WTC11 (cell line): ENCODE data around the gene PRSS16. TPM values are rescaled to one million over a fixed set of nuclear protein-coding genes. Genes with fewer than 3 reads are reported as not detected.

ENCODE experiments used
- ATAC-seq: fragments of 200-7000 bp; cut with Tn5 transposase; 2 replicates; pipeline ENCODE4 v1.10.0; 2021; ENCODE audit warnings: mild to moderate bottlenecking, moderate library complexity
- CTCF ChIA-PET: fragments of 300-600 bp; sonication (Branson Sonifier 250); formaldehyde crosslinking; loops from one replicate; lab custom pipeline; 2021; ENCODE audit warnings: antibody characterized with exemption; lab: Charles Lee
- POLR2A ChIA-PET: fragments of 350-600 bp; sonication (Branson Sonifier 250); formaldehyde crosslinking; loops from one replicate; lab custom pipeline; 2021; ENCODE audit warnings: antibody characterized with exemption; lab: Charles Lee
- DNase-seq: peaks from one replicate; pipeline ENCODE4 v3.0.0; 2021; ENCODE audit warnings: low spot score
- H3K27ac Mint-ChIP-seq: 2 replicates; pipeline ENCODE4 v1.8.0; 2021; ENCODE audit warnings: mixed read lengths
- H3K27me3 Mint-ChIP-seq: 2 replicates; pipeline ENCODE4 v1.8.0; 2021; ENCODE audit warnings: low read depth, mild to moderate bottlenecking, moderate library complexity, mixed read lengths
- H3K36me3 Mint-ChIP-seq: 2 replicates; pipeline ENCODE4 v1.8.0; 2021; ENCODE audit warnings: mixed read lengths
- H3K4me1 Mint-ChIP-seq: 2 replicates; pipeline ENCODE4 v1.8.0; 2022; ENCODE audit warnings: mixed read lengths
- H3K4me3 Mint-ChIP-seq: 2 replicates; pipeline ENCODE4 v1.8.0; 2021; ENCODE audit warnings: mild to moderate bottlenecking, moderate library complexity, mixed read lengths
- H3K9me3 Mint-ChIP-seq: 2 replicates; pipeline ENCODE4 v1.8.0; 2021; ENCODE audit warnings: mixed read lengths
- CBFB ChIP-seq: sonication (generic); formaldehyde crosslinking; IDR thresholded peaks from 2 replicates; pipeline ENCODE4 v1.8.1; 2022; ENCODE audit warnings: mild to moderate bottlenecking, low read depth, missing genetic modification reagents
- CTCF ChIP-seq: fragments of 200-600 bp; IDR thresholded peaks from 2 replicates; pipeline ENCODE4 v1.8.0; 2022; ENCODE audit warnings: antibody characterized with exemption
- FOXP1 ChIP-seq: sonication (generic); formaldehyde crosslinking; IDR thresholded peaks from 2 replicates; pipeline ENCODE4 v1.8.0; 2022; ENCODE audit warnings: missing genetic modification reagents, mild to moderate bottlenecking, moderate library complexity, borderline replicate concordance
- HMGA2 ChIP-seq: fragments of 250-450 bp; sonication (Bioruptor Pico); IDR thresholded peaks from 2 replicates; pipeline ENCODE4 v1.4.0; 2021; ENCODE audit warnings: mild to moderate bottlenecking, moderate library complexity
- IRF2 ChIP-seq: sonication (generic); formaldehyde crosslinking; IDR thresholded peaks from 2 replicates; pipeline ENCODE4 v1.8.0; 2022; ENCODE audit warnings: low read depth, missing genetic modification reagents, borderline replicate concordance
- KAT7 ChIP-seq: sonication (generic); formaldehyde crosslinking; IDR thresholded peaks from 2 replicates; pipeline ENCODE4 v1.8.1; 2023; ENCODE audit warnings: missing genetic modification reagents, mild to moderate bottlenecking, borderline replicate concordance
- NFE2L1 ChIP-seq: sonication (generic); formaldehyde crosslinking; IDR thresholded peaks from 2 replicates; pipeline ENCODE4 v1.8.1; 2023; ENCODE audit warnings: missing genetic modification reagents
- RORB ChIP-seq: fragments of 250-450 bp; sonication (Bioruptor Pico); IDR thresholded peaks from 2 replicates; pipeline ENCODE4 v1.9.0; 2021; ENCODE audit warnings: mild to moderate bottlenecking
- SP1 ChIP-seq: sonication (generic); formaldehyde crosslinking; conservative IDR thresholded peaks from 2 replicates; pipeline ENCODE4 v1.8.1; 2022; ENCODE audit warnings: missing genetic modification reagents
- TCF7 ChIP-seq: sonication (generic); formaldehyde crosslinking; IDR thresholded peaks from 2 replicates; pipeline ENCODE4 v1.8.0; 2022; ENCODE audit warnings: mild to moderate bottlenecking, low read depth, missing genetic modification reagents, moderate library complexity
- TP53 ChIP-seq: sonication (generic); formaldehyde crosslinking; IDR thresholded peaks from 2 replicates; pipeline ENCODE4 v1.8.1; 2023; ENCODE audit warnings: mild to moderate bottlenecking, missing genetic modification reagents
- USF1 ChIP-seq: sonication (generic); formaldehyde crosslinking; IDR thresholded peaks from 2 replicates; pipeline ENCODE4 v1.8.0; 2022; ENCODE audit warnings: mild to moderate bottlenecking, missing genetic modification reagents
- ZNF232 ChIP-seq: sonication (generic); formaldehyde crosslinking; IDR thresholded peaks from 2 replicates; pipeline ENCODE4 v1.8.0; 2022; ENCODE audit warnings: mild to moderate bottlenecking, missing genetic modification reagents
- ZNF396 ChIP-seq: fragments of 250-450 bp; sonication (Bioruptor Pico); IDR thresholded peaks from 2 replicates; pipeline ENCODE4 v1.8.0; 2021; ENCODE audit warnings: mild to moderate bottlenecking, moderate library complexity, borderline replicate concordance
- ZNF416 ChIP-seq: fragments of 250-450 bp; sonication (Bioruptor Pico); IDR thresholded peaks from 2 replicates; pipeline ENCODE4 v1.9.0; 2021; ENCODE audit warnings: mild to moderate bottlenecking, inconsistent platforms
- ZNF423 ChIP-seq: fragments of 250-450 bp; sonication (Bioruptor Pico); IDR thresholded peaks from 2 replicates; pipeline ENCODE4 v2.1.2; 2022; ENCODE audit warnings: mild to moderate bottlenecking, moderate library complexity
- total RNA-seq: library from RNA; stranded (reverse); gene quantifications from 3 replicates; pipeline ENCODE4 v1.2.3, GENCODE V29; 2021
- TF ChIP-seq, protein P1 (sequence below): sonication (generic); formaldehyde crosslinking; IDR thresholded peaks from 2 replicates; pipeline ENCODE4 v1.8.1; 2023; ENCODE audit warnings: mild to moderate bottlenecking, missing genetic modification reagents, moderate library complexity
- TF ChIP-seq, protein P2 (sequence below): sonication (generic); formaldehyde crosslinking; IDR thresholded peaks from 2 replicates; pipeline ENCODE4 v1.8.0; 2023; ENCODE audit warnings: missing genetic modification reagents, mild to moderate bottlenecking, borderline replicate concordance
- TF ChIP-seq, protein P3 (sequence below): sonication (generic); formaldehyde crosslinking; IDR thresholded peaks from 2 replicates; pipeline ENCODE4 v1.8.1; 2022; ENCODE audit warnings: mild to moderate bottlenecking, moderate library complexity, missing genetic modification reagents

PRSS16 gene
- total RNA-seq, 1 experiment from 2014 or later = 18.5 TPM

DNA sequence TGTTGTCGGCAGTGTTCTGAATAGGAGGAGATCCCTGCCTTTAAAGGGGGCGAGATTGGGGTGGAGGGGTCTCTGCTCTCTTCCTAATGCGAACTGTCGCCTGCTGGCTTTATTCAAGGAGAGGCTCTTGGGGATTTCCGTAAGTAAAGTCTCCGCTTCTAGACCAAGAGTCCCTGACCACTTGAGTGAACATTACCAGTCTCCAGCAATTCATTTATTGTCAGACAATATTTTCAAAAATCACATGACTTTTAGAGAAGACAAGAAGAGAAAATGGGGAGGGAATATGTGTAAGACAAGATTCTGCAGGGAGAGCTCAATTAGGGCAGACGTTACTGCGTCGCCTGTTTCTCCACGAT is 43.3 kb downstream of the PRSS16 start:
- 0 out of 2 replicates have a peak overlapping the region, but pooled peaks have one; percentile 26 for H3K27ac Mint-ChIP-seq
- H3K4me1 Mint-ChIP-seq = peaks cover 47% of the 10 kb centered on the region
- ATAC-seq = no peak
- no peaks in the 10 kb centered on the region for H3K9me3 Mint-ChIP-seq
- ChIA-PET POLR2A (interaction anchor here (0.6 kb wide), 1 partner anchor 611 kb away, joined by 3 read pairs; no protein-coding TSS in a partner anchor), CTCF (interaction anchor here (0.8 to 1.4 kb wide), 4 partner anchors 39 to 505 kb away, joined by 3 to 9 read pairs (median 4); no protein-coding TSS in a partner anchor)
- no peak for DNase-seq
- H3K36me3 Mint-ChIP-seq = no peaks in the 10 kb centered on the region
- no peak for TF ChIP-seq USF1 (CRISPR knock-in tag)
- no peak for TF ChIP-seq TCF7 (CRISPR knock-in tag)
- TF ChIP-seq ZNF396 = no peak
- TF ChIP-seq, protein P1, sequence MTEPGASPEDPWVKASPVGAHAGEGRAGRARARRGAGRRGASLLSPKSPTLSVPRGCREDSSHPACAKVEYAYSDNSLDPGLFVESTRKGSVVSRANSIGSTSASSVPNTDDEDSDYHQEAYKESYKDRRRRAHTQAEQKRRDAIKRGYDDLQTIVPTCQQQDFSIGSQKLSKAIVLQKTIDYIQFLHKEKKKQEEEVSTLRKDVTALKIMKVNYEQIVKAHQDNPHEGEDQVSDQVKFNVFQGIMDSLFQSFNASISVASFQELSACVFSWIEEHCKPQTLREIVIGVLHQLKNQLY (CRISPR knock-in tag) = no peak
- no peak for TF ChIP-seq RORB (CRISPR knock-in tag)
- no peak for TF ChIP-seq NFE2L1 (CRISPR knock-in tag)
- TF ChIP-seq, protein P2, sequence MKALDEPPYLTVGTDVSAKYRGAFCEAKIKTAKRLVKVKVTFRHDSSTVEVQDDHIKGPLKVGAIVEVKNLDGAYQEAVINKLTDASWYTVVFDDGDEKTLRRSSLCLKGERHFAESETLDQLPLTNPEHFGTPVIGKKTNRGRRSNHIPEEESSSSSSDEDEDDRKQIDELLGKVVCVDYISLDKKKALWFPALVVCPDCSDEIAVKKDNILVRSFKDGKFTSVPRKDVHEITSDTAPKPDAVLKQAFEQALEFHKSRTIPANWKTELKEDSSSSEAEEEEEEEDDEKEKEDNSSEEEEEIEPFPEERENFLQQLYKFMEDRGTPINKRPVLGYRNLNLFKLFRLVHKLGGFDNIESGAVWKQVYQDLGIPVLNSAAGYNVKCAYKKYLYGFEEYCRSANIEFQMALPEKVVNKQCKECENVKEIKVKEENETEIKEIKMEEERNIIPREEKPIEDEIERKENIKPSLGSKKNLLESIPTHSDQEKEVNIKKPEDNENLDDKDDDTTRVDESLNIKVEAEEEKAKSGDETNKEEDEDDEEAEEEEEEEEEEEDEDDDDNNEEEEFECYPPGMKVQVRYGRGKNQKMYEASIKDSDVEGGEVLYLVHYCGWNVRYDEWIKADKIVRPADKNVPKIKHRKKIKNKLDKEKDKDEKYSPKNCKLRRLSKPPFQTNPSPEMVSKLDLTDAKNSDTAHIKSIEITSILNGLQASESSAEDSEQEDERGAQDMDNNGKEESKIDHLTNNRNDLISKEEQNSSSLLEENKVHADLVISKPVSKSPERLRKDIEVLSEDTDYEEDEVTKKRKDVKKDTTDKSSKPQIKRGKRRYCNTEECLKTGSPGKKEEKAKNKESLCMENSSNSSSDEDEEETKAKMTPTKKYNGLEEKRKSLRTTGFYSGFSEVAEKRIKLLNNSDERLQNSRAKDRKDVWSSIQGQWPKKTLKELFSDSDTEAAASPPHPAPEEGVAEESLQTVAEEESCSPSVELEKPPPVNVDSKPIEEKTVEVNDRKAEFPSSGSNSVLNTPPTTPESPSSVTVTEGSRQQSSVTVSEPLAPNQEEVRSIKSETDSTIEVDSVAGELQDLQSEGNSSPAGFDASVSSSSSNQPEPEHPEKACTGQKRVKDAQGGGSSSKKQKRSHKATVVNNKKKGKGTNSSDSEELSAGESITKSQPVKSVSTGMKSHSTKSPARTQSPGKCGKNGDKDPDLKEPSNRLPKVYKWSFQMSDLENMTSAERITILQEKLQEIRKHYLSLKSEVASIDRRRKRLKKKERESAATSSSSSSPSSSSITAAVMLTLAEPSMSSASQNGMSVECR = no peak
- no peak for TF ChIP-seq TP53
- TF ChIP-seq, protein P3, sequence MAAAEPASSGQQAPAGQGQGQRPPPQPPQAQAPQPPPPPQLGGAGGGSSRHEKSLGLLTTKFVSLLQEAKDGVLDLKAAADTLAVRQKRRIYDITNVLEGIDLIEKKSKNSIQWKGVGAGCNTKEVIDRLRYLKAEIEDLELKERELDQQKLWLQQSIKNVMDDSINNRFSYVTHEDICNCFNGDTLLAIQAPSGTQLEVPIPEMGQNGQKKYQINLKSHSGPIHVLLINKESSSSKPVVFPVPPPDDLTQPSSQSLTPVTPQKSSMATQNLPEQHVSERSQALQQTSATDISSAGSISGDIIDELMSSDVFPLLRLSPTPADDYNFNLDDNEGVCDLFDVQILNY = no peak
- TF ChIP-seq KAT7 (CRISPR knock-in tag) = no peak
- no peak for TF ChIP-seq ZNF232
- no peak for TF ChIP-seq SP1 (CRISPR knock-in tag)
- no peak for TF ChIP-seq ZNF416
- no peak for TF ChIP-seq FOXP1 (CRISPR knock-in tag)
- TF ChIP-seq ZNF423 (CRISPR knock-in tag) = no peak
- no peak for TF ChIP-seq CTCF
- no peak for TF ChIP-seq IRF2 (CRISPR knock-in tag)
- TF ChIP-seq HMGA2 = no peak
- no peak for TF ChIP-seq CBFB (CRISPR knock-in tag)
- peaks cover 69% of the 10 kb centered on the region for H3K27me3 Mint-ChIP-seq
- H3K4me3 Mint-ChIP-seq = peak overlapping the region; percentile 91
